Ureter (tissue), 1 donor: ENCODE measurements around the gene GAST. TPM values are rescaled to one million over a fixed set of nuclear protein-coding genes. Genes with fewer than 3 reads are reported as not detected.

Experiments used
- DNase-seq: peaks from one replicate; pipeline ENCODE4 v3.0.0-alpha.2; 2020; ENCODE audit warnings: low spot score
- total RNA-seq: library from RNA; stranded (reverse); gene quantifications from one replicate; pipeline ENCODE4 v1.2.4, GENCODE V29; 2023
- donor health status: DM: yes; HTN: yes; CAD: no.

GAST gene
- total RNA-seq, 1 donor from 2014 or later, result not detected

DNA sequence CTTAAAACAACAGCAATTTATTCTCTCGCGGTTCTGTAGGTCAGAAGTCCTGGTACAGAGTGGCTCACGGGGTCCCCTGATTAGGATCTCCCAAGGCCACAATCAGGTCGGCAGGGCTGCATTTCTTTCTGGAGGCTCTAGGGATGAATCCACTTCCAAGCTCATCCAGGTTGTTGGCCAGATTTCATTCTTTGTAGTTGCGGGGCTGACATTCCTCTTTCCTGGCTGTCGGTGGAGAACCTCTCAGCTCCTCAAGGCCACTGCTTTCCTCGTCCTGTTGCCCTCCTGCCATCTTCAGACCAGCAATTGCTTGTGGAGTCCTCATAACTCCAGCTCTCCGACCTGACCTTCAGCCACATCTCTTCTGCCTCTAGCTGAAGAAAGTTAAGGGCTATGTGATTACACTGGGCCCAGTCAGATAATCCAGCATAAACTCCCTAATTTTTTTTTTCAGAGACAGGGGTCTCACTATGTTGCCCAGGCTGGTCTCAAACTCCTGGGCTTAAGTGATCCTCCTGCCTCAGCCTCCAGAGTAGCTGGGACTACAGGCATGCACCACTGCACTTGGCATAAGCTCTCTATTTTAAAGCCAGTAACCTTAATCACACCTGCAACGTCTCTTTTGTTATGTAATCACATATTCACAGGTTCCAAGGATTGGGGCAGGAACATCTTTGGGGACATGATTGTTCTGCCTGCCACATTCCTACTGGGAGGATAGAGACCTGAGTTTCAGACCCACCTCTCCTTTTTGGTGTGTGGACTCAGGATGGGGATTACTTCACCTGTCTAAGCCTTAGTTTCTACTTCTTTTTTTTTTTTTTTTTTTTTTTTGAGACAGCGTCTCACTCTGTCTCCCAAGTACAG, 4.1 kb upstream of the GAST start:
- no peak for DNase-seq

DNA sequence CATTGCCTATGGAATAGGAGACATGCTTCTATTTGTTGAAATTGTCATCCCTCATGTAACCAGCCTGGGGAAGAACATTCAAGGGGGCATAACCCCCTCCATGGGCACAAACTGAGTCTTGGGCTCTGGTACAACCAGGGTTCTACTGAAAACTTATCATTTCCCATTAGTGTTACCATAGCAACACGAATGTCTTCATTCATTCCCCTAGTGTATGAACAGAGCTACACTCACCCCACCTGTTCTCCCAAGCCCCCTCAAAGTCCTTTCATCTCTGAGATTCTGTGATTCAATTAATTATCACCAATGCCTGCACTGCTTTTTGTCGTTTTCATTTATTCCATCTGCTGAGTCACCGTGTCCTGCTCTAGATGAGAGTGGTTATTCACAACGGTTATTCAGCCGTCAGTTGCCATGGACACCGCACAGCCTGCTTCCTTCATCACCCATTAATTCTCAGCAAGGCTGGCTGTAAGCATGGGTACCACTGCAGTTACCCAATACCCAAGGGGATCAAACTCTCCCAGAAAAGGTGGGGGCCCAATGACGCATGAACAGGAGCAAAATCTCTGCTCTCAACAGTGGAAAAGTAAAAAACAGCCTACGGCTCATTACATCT, 1.6 kb upstream of the GAST start:
- DNase-seq, result no peak

DNA sequence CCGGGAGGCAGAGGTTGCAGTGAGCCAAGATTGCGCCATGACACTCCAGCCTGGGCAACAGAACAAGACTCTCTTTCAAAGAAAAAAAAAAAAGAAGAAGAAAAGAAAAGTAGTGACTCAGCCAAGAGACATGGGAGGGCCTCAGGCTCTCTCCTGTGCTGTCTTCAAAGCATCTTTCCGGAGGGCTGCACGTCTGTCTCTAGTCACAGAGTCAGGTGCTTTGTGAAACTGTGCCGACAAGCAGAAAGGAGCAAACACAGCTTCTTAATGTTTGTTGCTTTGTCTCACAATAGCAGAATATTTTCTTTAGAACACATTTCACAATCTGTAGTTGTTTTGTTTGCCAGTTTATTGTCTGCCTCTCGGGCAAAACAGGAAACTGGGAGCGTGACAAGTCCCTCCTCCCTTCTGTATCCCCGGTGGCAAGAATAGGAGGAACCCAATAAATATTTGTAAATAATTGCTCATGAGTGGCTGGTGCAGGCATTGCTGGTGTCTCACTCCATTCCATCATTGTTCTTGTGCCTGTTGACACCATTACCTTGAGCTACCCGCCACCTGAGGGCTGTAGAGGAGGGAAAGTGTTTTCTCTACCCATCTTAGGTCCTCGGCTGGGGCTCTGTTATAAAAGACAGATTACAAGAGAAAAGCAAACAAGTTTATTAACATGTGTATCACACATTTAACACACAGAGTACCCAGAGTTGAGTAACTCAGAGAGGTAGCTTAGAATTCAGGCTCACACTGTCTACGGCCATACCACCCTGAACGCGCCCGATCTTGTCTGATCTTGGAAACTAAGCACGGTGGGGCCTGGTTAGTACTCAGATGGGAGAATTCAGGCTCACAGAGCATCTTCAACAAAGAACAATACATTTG, 5.5 kb downstream of the GAST start:
- DNase-seq, result no peak

DNA sequence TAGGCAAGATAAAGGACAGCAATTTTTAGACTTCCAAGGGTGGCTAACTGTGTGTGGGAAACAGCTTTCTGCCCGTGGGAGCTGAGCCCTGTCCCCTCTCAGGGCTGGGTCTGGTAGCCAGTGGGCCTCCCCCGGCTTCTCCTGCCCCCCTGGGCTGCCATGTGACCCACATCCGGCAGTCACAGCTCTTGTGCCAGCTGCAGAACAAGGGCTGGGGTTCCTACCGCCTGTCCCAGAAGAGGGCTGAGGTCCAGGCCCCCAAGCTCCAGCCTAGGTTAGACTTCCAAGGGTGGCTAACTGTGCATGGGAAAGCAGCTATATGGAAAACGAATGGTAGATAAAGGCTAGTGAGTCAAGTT, 6.1 kb downstream of the GAST start:
- no peak for DNase-seq

DNA sequence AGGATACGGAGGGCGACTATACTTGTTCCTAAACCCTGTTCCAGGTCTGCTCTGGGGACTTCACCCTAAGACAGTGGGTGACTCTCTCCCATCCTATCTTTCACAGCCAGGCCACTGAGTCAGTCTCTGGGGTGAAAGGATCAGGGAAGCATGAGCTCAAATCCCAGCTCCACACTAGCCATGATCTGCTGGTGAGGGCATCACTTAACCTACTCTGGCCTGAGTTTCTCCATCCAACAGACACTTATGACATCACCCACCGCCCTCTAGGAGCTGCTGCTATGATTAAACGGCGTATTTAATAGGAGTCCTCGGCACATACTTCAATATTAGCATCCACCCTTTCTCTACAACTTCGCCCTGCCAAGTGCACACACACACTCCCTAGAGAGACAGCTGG, 10.1 kb downstream of the GAST start:
- no peak for DNase-seq

DNA sequence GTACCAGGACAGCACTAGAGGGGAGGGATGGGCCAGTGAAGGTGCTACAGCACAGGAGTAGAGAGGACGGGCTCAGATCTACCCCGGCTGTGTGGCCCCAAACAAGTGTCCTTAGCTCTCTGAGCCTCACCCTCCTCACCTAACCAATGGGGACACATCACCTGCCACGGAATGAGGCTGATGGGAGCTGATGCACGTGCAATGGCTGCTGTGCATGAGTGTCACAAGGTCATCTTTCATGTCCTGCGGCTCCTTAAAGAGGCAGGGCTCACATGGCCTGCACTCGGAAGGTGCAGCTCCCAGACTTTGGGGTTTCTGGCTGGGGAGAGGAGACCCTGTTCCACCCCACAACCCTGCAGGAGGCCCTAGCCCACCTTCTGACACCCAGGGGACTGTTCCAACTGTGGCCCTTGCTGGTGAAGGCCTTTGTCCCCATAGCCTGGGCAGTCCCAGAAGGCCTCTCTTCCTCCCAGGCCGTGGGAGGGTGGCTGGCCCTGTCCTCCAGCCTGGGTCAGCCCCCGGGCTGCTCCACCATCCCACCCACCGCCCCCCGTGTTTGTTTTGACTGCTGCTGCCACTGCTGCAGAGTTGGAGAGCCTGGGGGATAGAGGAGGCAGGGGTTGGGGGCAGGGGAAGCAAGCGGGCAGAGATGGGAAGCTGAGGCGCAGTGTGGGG, 11.8 kb downstream of the GAST start:
- DNase-seq, result no peak

DNA sequence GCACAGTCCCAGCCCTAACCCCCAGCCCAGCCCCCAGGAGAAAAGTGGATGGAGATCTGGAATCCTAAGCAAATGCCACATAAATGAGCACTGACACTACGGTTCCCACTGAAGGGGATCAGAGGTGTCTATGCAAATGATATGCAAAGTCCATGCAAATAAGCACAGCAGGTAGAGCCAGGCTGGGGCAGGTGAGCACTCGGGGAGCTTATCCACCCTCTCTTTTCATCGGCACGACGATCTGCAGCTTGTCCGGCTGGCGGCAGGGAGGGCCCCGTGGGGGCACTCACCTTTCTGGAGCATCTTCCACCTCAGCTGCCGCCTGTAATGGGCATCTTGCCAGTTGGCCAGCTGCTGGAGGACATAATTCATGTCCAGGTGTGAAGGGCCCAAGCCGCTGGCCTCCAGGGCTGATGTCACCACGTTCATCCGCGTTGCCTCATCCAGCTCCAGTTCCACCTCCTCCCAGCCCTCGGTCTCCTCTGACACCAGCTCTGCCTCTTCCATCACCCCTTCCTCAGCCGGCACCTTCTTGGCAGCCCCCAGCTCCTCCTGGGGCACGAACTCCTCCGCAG, 12.4 kb downstream of the GAST start:
- no peak for DNase-seq

DNA sequence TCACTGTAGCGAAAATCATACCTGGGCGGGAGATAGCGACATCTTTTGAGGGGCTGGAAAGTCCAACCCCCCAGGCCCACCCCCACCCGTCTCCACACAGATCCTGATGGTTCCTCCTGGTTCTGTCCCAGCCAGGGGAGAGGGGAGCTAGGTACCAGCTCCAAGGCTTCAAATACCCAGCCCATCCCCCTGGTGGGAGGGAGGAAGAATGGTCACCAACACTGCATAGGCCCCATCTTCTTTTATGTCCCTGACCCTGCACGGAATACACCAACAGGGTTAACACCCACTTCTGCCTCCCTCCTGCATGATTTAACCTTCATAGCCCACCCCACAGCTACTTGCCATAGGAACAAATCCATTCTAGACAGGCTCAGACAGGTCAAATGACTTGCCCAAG, 13.0 kb downstream of the GAST start:
- DNase-seq, result no peak

DNA sequence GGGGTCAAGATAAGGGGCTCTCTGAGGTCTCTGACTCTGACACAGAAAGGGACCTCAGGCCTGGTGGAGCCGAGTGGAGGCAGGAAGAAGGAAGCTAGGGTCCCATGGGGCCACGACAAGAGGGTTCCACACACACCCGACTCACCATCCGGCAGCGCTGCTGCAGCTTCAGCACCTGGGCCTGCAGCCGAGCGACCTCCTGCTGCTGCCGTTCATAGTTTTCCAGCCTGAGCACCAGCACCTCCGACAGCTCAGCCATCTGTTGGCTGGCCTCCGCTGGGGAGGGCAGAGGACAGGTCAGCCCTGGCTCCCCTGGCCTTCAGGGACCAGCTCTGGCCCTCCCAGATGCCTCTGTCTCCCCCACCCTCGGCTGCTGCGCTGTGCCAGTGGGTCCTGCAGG, 15.9 kb downstream of the GAST start:
- no peak for DNase-seq

DNA sequence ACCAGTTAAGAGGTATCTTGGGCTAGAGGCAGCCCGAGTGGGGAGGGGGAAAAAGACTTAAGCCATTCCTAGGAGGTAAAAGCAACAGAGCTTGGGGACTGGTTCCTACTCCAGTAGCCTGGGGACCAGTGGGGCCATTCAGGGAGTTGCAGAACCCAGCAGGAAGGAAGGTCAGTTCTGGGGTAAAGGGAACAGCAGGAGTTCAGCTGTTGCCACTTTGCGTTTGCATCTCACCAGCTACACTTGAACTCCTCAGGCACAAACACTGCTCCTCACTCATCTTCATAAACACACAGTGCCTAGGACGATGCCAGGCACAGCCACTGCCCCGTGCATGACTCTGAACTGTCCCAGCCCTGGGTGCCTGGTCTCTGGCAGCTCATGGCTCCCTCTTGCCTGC, 18.3 kb downstream of the GAST start:
- DNase-seq, result no peak

DNA sequence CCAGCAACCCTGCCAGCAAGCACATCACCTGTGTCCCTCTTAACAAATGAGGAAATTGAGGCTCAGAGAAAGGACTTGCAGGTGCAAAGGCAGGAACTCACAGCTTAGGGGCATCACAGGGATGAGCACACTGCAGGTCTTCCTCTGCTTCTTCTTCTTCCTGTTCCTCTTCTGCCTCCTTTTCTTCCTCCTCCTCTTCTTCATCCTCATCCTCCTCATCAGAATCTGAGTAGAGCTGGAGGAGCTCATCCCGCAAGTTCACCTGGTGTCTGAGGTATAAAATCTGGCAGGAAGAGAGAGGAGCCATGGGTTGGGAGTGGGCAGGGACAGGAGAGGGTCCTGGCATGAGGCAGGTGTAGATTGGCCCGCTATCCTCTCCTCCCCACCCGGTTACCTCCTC, 19.7 kb downstream of the GAST start:
- no peak for DNase-seq

DNA sequence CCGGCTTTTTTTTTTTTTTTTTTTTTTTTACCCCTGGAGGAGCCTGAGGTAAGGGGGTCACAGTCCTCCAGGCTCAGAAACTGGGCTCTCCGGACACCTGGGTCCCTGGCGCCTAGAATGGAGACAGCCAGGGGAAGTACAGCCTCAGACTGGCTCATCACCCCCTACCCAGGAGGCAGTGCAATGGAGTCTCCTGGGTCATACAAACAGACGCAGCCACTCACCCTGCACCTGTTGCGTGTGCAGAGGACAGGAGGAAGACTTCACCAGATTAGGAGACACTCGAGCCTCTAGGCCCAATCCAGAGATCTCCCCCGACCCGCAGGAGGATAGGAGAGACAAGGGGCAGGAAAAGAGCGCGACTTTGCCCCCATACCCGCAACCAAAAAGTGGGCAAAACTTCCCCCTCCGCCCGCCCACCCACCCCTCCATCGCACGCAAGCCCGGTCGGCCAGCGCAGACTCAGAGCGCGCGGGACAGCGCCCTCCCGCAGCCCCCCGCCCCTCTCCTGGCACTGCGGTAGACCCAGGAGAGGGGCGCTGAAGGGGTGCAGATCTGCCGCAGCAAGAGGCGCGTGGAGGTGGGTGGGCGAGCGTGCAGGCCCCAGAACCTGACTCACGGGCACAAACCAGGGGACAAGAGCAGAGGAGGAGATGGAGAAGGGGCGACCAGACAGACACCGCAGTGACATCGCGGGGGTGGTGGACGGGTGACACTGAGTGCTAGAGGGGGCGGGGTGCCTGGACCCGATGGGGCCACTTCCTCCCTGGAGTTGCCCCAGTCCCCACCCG, 21.4 kb downstream of the GAST start:
- DNase-seq, result no peak

DNA sequence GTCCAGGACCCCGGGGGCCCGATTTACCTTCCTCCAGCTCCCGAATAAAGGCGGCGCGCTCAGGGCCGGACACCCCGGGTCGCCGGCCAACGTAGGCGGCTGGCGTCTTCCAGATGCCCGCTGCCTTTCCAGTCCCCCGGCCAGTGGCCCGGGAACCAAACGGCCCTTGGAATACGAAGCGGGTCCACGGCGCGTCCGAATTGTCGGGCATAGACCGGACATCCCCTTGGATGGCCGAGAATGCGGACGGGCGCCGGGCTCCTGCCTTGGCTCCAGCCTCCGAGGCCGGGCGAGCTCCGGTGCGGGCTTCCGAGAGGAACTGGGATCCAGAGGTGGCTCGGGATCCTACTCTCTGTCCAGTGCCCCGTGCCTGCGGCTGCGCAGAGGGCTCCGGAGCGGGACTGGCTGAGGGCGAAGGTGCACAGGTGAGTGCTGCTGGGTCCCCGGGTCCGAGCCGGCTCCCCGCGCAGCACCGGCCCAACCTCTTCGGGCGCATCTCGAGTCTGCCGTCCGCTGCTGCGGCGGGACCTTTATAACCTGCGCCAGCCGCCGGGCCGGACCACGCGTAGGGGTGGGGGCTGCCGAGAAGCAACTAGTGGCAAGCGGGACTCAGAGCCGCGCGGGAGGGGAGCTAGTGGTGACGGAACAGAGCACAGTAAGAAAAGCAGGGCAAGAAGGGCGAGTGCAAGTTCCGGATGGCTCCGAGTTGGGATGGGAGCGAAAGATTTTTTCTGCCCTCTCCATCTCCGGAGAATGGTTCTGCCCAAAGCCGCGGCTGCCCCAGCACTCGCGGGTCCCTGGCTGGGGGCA, 22.2 kb downstream of the GAST start, which contains the start of gene HAP1:
Gene HAP1 (minus strand): TSS at position 505 of the 810 bp plus-strand sequence. CDS start 9 bp downstream, at position 496.
- no peak for DNase-seq

DNA sequence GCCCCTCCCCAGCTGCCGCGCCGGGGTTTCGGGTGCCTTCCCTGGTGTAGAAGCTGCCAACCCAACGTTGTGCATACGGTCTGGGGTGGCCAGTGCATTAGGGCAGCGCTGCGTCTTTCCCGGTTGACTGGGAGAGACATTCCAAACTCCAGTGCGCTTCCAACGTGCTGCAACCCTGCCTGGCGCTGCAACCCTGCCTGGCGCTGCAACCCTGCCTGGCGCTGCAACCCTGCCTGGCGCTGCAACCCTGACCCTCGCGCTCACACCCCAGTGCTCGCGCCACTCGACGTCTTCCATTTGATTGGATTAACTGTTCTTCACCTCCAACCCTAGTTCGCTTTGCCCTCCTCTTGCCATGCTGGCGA, 22.8 kb downstream of the GAST start:
- no peak for DNase-seq

DNA sequence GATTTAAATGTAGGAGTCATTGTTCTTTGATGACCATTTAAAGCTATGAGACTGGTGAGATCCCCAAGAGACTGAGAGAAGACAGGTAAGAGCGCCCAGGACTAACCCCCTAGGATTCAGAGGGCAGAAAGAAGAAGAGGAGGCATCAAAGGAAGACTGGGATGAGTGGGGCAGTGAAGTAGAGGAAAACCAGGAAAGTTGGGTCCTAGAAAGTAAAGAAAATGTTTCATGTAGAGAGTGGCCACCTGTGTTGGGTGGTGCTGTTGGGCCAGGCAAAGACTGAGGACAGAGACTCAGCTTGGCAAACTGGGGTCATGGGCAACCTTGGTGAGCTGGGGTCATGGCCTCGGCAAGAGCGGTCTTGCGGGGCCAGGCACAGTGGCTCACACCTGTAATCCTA, 23.6 kb downstream of the GAST start:
- DNase-seq, result no peak

DNA sequence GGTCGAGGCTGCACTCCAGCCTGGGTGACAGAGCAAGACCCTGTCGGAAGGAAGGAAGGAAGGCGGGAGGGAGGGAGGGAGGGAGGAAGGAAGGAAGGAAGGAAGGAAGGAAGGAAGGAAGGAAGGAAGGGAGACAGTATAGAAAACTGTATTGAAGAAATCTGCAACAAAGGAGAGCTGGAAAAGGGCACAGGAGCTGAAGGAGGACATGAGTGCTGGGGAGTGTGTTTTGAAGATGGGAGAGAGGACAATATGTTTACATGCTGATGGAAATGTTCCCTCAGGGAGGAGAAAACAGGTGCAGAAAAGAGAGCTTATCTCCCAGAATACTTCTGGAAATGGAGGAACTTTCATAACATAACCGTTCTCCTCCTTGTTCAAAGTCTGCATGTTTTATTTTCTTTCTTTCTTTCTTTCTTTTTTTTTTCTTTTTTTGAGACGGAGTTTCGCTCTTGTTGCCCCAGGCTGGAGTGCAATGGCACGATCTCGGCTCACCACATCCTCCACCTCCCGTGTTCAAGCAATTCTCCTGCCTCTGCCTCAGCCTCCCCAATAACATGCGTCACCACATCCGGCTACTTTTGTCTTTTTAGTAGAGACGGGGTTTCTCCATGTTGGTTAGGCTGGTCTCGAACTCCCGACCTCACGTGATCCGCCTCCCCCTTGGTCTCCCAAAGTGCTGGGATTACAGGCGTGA, 25.0 kb downstream of the GAST start:
- no peak for DNase-seq

DNA sequence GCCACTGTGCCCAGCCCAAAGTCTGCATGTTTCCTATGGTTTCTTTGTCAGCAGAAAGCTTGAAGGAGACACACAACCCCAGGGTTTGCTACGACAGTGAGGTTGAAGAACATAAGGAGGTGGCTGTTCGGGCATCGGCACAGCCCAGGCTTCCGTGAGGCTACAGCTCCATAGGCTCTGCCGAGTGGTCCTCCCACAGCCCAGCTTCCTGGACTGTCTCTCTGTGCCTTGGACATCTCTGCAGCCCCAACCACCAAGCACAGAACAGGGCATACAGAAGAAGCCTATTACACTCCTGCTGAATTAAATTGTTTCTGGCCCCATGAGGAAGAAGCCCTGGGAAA, 25.5 kb downstream of the GAST start:
- DNase-seq, result no peak

DNA sequence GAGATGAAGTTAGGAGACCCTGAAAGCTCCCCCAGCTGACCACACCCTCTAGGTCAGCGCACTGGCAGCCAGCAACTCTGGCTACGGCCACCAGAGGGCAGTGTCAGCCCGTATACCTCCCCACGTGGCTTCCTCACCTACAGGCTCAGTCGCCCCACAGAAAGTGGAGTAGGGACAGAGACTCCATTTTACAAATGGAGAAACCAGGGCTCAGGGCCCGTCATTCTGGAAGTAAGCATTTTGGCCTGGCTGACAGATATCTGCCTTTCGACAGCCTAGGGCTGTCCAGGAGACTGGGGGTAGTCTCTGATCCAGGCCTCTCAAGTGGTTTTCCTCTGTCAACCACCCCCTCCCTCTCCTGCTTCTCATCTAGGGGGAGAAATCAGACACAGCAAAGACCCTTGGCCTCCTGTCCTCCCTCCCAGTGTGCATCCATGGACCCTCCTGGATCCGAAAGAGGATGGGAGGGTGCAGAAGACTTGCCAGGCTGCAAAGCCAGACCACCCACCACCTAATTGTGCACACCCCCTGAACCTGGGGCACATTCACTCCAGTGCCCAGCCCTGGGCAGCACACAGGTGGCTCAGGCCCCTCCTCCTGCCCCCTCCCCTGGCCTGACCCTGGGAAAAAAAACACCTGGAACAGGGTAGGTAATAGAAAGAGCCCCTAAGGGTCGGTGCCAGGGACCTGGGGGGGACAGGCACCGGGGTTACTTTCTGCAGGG, 26.1 kb downstream of the GAST start:
- DNase-seq, result peak; percentile 81

DNA sequence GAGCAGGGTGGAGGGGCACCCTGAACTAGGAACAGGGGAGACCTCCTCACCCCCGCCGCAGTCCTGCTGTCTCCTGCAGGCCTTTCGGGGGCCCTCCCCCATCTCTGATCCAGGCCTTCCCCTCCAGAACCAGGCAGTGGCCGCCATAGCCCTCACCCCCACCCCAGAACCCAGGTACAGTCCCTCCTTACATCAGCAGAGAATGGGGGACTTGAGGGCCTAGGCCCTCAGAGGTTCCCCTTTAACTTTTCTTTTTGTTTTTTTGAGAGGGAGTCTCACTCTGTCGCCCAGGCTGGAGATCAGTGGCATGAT, 26.6 kb downstream of the GAST start:
- no peak for DNase-seq
